Middle frontal gyrus (tissue), 1 donor: ENCODE measurements around the gene SMIM36.
A peak's percentile ranks its signal among the peaks of the same experiment; 100 is the strongest.
"Not testable (repeated sequence)": the region's sequence is repeated elsewhere in the genome, so short reads cannot be mapped to it uniquely, and the experiment has no call there.

Experiments used
- DNase-seq: peaks from one replicate; pipeline ENCODE4 v3.0.0-alpha.2; 2015; ENCODE audit warnings: low spot score; ENCODE audit errors: extremely low spot score

Gene SMIM36

DNA sequence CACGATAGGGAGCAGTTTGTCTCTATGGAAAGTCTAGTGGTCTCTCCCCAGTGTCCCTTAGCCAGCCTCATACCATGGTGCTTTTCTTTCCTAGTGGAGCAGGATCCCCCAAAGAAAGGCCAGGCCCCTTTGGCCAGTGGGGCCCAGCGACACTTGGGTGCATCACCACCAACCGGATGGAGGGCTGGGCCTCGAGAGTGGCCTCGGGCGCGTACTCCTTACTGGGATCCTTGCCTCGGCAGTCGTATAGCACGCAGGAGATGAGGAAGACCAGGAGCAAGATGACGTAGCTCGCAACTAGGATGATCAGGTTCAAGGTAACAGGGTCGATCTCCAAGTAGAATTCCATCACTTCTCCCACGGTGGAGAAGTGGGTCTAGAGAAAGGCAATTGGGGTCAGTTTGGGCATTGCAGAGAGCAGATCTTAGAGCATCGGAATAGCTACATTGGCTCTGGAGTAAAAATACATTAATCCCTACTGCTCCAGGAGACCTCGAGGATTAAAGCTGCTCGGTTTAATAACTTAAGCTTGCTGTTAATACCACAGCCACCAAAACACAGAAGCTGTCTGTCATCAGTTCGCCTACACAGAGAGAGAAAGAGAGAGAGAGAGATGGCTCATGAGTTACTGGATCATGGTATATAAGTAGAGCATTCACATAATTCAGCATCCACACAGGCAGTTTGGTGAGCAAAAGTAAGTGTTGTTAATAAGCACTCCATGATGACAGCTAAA, at the start of gene SMIM36:
Gene SMIM36, minus strand, starts transcription at position 467 of the 736 bp plus-strand sequence.
- DNase-seq, result no peak

- DNase-seq, result no peak
Observed at GRCh38 chr17:55555772-55556171, 44.5 kb upstream of the SMIM36 start.

DNA sequence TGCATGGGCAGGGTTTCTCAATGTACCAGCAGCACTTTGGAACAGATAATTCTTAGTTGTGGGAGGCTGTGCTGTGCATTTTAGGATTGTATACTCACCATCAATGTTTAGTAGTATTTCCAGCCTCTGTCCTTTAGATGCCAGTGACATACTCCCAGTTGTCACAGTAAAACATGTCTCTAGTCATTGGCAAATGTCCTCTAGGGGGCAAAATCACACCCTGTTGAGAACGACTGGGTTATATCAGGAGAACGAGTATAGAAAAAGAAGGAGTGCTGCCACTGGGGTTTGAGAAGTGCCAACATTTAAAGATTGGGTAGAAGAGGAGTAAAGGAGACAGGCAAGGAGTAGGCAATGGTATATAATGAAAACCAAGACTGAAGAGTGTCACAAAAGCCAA, 37.9 kb upstream of the SMIM36 start:
- no peak for DNase-seq

DNA sequence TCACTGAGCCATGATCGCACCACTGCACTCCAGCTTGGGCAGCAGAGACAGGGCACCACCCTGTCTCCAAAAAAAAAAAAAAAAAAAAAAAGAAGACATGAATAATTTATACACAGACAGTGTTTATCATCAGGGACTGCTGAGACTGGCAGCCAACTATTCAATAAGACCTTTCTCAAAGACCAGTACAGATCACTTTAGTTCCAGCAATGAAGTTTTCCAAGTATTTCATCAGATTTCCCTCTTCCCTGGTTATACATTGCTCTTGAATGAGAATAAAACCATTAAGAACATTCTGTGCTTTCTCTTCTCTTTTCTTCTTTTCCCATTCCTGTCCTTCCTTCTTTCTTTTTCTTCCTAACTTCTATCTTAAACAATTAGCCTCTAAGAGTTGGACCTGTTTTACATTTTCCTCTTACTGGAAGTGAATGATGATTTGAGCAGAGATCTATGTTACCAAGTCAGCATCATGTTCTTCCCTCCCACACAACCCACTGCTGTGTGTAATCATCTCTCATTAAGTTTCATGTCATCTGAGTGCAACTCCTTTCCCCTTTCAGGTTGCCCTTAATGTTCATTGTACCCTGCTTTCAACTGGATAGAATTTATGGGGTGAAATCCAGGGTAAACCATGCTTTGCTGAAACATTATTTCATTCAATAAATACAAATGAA, 35.9 kb upstream of the SMIM36 start:
- no peak for DNase-seq

DNA sequence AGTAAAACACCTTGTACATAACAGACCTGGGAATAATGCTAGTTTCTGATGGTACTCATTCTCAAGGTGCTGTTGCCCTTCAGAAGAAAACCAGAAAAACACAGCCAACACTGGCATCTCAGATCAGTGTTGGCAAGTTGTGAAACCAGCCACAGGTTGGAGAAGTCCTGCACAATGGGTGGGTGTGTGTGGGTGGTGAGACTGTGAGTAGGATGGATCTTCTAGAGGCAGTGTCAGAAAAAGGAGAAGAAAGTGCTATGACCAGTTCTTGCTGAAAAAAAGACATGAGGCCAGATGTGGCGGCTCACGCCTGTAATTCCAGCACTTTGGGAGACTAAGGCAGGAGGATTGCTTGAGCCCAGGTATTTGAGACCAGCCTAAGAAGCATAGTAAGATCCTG, 35.2 kb upstream of the SMIM36 start:
- DNase-seq, result no peak

DNA sequence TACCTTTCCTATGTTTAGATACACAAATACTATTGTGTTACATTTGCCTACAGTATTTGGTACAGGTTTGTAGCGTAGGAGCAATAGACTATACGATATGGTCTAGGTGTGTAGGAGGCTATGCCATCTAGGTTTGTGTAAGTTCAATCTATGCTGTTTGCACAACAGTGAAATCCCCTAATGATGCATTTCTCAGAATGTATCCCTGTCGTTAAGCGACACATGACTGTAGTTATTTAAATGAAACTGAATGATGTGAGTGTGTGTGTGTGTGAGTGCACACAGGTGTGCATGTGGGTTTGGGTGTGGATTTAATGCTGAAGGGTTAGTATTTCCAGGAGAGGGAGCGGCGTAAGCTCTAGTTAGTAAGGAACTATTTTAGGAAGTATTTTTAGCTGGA, 34.6 kb upstream of the SMIM36 start:
- no peak for DNase-seq

DNA sequence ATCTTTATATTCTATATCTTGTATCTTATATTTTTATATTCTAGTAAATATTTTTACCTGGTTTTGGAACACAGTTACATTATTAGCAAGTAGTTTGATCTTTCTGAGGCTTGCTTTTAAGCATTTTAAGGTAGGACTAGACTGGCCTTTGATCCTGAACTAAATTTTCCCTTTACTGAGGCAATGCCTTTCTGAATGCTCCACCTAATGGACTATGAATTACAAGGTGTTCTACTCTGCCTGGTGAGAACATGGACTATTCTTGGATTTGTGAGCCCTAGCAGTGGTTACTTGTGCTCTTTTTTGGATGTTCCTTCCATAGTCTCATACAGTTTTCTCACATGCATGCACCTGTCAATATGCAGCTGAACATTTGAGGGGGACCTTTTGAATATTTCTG, 32.5 kb upstream of the SMIM36 start:
- no peak for DNase-seq

- DNase-seq, result no peak
Observed at GRCh38 chr17:55540414-55541091, 29.3 kb upstream of the SMIM36 start.

GRCh38 chr17:55536205-55536604, 25.0 kb upstream of the SMIM36 start:
- no peak for DNase-seq

DNA sequence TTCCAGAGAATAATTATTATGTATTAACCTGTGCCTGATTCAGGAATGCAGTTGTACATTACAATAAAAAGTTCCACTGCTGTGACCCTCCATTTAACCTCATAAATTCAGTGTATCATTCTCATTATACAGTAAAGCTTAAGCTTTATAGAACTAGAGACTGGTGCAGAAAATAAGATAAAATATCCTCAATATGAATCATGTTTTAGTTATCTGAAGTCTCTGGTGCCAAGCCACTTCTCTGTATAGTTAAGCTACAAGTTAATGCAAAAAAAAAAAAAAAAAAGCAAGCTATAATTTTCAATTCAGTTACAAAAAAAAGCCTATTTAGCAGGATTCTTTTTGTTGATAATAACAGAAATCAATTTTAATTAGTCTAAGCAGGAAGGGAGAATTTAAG, 22.4 kb upstream of the SMIM36 start:
- DNase-seq, result no peak

DNA sequence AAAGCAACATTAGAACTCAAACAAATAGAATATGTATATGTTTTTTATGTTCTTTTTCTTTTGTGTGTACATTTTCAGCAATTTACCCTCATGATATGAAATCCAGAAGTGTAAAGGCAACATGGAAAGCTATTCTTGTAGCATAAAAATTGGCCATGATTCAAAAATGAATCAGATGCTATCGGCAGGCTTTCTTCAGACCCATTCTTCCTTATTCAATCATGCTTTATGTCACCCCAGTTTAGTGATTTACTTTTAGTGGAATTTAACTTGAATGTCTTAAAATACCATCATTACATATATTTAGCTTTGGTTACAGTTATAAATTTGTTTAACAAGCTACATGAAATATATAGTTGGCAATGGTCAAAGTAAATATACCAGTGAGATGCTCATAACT, 21.4 kb upstream of the SMIM36 start:
- DNase-seq, result no peak

DNA sequence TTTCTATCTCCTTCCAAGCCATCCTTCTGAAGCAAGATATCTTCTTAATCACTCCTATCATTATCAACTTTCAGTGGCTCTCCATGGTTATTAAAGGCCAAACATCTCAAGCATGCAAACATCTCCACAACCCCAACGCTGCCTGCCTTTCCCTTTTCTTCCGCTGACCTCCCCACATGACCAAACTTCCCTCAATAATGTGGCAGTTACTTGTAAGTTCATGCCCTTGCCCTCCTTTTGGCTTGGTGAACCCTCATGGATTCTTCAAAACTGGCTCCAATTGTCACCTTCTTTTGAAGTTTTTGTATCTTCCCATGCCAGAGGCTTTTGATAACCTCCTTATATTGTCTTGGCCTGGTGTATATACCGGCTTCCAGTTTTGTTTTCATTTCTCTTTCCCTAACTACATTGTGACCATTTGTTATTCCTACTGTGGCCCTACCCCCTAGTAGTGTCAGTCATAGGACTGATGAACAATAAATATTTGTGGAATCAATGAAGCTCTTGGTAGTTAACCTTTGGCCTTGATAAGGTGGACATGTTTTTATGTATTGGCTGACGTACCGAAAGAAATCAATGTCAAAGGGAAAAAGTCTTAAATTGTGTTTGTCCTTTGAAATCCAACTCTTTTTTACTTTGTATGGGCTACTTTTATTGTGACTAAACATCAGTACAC, 19.9 kb upstream of the SMIM36 start:
- DNase-seq, result no peak

- no peak for DNase-seq
Observed at GRCh38 chr17:55530064-55530463, 18.8 kb upstream of the SMIM36 start.

- DNase-seq, result peak; percentile 42
Observed at GRCh38 chr17:55527540-55528118, 16.4 kb upstream of the SMIM36 start.

DNA sequence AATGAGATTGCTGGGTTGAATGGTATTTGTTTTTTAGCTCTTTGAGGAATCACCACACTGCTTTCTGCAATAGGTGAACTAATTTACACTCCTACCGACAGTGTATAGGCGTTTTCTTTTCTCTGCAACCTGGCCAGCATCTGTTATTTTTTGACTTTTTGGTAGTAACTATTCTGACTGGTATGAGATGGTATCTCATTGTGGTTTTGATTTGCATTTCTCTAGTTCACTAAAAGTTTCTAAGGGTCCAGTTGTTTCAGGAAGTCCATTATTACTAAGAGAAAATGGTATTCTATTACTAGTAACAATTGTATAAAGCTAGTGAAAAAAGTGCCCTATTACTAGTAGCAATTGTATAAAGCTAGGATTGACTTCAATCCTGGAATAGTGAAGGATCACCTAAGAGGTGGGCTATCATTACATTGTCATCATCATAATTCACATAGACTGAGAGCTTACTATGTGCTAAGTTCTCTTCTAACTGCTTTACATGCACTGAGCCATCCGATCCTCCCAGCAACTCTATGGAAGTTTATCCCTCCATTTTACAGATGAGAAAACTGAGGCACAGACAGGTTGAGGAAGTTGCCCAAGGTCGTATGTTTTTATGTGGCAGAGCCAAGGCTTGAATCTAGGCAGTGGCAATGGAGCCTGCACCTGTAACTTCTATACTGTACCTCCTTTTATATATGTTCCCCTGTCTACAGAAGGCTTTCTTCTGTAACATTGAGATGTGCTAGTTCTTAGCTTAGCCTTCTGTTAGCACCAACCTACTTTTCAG, 13.4 kb upstream of the SMIM36 start:
- DNase-seq, result no peak

DNA sequence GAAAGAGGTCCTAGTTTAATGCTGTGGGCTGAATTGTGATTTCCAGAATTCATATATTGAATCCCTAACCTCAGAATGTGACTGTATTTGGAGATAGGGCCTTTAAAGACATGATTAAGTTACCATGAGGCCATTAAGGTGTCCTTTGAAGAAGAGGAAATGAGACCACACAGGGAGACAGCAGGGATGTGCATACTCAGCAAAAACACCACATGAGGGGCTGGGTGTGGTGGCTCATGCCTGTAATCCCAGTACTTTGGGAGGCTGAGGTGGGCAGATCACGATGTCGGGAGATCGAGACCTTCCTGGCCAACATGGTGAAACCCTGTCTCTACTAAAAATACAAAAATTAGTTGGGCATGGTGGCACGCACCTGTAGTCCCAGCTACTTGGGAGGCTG, 11.8 kb upstream of the SMIM36 start:
- not testable (repeated sequence) for DNase-seq

- no peak for DNase-seq
Observed at GRCh38 chr17:55521186-55521585, 9.9 kb upstream of the SMIM36 start.

DNA sequence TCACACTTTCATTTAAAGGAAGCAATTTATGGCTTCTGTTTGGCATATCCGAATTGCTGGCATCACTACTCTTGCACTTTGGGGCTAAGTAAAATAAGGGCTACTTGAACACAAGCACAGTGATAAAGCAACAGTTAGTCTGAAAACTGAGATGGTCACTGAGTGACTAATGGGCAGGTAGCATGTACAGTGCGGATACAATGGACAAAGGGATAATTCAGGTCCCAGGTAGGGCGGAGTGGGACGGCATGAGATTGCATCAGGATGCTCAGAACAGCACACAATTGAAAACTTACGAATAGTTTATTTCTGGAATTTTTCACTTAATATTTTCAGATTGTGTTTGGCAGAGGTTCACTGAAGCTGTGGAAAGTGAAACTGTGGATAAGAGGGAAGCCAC, 9.2 kb upstream of the SMIM36 start:
- DNase-seq, result no peak

DNA sequence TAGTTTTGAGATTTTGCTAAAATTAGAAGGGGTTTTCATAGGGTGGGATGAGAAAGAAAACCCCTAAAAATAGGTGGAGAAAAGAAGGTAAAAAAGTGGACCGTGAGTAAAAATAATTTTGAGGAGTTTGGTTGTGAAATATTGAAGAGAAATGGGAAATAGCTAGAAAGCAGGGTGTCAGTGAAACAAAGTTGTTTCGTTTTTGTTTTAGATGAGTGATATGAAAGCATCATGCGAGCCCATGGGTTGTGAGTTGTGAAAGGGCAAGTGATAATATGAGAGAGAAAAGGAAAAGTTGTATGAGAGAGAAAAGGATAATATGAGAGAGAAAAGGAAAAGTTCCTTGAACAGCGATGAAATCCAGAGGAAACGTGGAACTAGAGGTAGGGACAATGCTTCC, 7.3 kb upstream of the SMIM36 start:
- no peak for DNase-seq

DNA sequence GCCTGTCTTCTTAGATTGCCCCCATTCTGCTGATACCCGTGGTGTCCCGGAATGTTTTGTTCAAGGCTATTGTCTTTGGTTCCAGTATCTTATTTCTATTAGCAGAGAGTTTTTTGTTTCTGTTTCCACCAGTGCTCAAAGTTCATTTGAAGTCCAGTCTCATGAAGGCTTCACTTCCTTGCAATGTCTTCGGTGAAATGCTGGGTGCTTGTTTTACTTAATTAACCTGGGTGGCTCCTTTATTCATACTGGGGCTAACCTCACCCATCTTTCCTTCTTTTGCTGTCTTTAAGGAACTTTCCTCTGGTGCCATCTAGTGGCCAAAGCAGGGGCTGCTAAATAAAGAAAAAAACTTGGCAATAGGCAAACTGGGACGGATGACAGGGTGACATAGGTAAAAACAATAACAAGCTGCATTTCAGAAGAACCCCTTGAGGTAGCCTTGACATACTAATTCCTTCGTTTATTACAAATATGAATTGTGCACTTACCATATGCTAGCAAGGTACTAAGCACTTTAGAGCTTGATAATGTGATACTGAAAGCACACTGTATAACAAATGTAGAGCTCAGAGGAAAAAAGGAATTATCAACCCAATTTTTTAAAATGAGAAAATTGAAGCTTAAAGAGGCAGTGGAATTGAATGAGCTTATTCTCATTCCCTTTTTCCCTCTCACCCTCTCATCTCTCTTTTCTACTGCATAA, 2.8 kb upstream of the SMIM36 start:
- DNase-seq, result peak; percentile 66
